Natural killer cell (primary cell): ENCODE data around the gene SCGB1A1. TPM values are rescaled to one million over a fixed set of nuclear protein-coding genes. Genes with fewer than 3 reads are reported as not detected.

Source experiments
- ATAC-seq, 3 donors: fragments of 150-1000 bp in 2 of 3; fragments of 200-7000 bp in 1 of 3; cut with Tn5 transposase; 1 replicate in 1 of 3; 2 replicates in 2 of 3; pipeline ENCODE4 v1.10.0; 2021; ENCODE audit warnings: mild to moderate bottlenecking in 2 of 3, moderate library complexity in 2 of 3
- DNase-seq, 2 donors: peaks; one replicate each; pipeline versions ENCODE4 v3.0.0 to v3.0.0-alpha.2; 2013 to 2021; ENCODE audit warnings: mixed read lengths in 1 of 2
- H3K27ac ChIP-seq: one replicate; pipeline ENCODE4 v1.5.1; 2013; ENCODE audit warnings: mild to moderate bottlenecking, low read length
- H3K27me3 ChIP-seq: one replicate; pipeline ENCODE4 v1.6.1; 2013; ENCODE audit warnings: low read length; ENCODE audit not compliant: control insufficient read depth, insufficient read depth
- H3K36me3 ChIP-seq: one replicate; pipeline ENCODE4 v1.6.1; 2013; ENCODE audit warnings: low read length; ENCODE audit not compliant: control insufficient read depth, insufficient read depth
- H3K4me1 ChIP-seq: one replicate; pipeline ENCODE4 v1.6.1; 2013; ENCODE audit warnings: low read length; ENCODE audit not compliant: control insufficient read depth, insufficient read depth
- H3K4me3 ChIP-seq: one replicate; pipeline ENCODE4 v1.5.1; 2013; ENCODE audit warnings: low read length
- H3K9me3 ChIP-seq: one replicate; pipeline ENCODE4 v1.6.1; 2013; ENCODE audit warnings: low read length; ENCODE audit not compliant: control insufficient read depth, insufficient read depth
- H3K27ac Mint-ChIP-seq, 2 donors: one replicate each; pipeline ENCODE4 v1.8.0; 2022; ENCODE audit warnings: mild to moderate bottlenecking in 2 of 2, mixed read lengths in 2 of 2, moderate library complexity in 1 of 2
- H3K27me3 Mint-ChIP-seq, 2 donors: one replicate each; pipeline ENCODE4 v1.8.0; 2022; ENCODE audit warnings: low read depth in 2 of 2, mixed read lengths in 2 of 2
- H3K36me3 Mint-ChIP-seq: one replicate; pipeline ENCODE4 v1.8.0; 2022; ENCODE audit warnings: mixed read lengths
- H3K4me1 Mint-ChIP-seq, 2 donors: one replicate each; pipeline ENCODE4 v1.8.0; 2022; ENCODE audit warnings: mixed read lengths in 2 of 2
- H3K4me3 Mint-ChIP-seq: one replicate; pipeline ENCODE4 v1.8.0; 2022; ENCODE audit warnings: mild to moderate bottlenecking, moderate library complexity, mixed read lengths
- H3K9me3 Mint-ChIP-seq, 2 donors: one replicate each; pipeline ENCODE4 v1.8.0; 2022; ENCODE audit warnings: mixed read lengths in 2 of 2
- WGBS: methylation state at CpG from one replicate; pipeline ENCODE4 v1.1.7; 2013; ENCODE audit warnings: missing lambda C conversion rate; ENCODE audit not compliant: insufficient coverage; 5-methylcytosine and 5-hydroxymethylcytosine counted together
- intact Hi-C: fragments of 100-400 bp; cut with micrococcal nuclease; formaldehyde crosslinking; loops from one replicate; pipeline ENCODE4 v1.14.2; 2022
- total RNA-seq, 4 donors: library from RNA; stranded (reverse); fragments of 120-200 nt in 1 of 4; gene quantifications; one replicate each; pipeline versions ENCODE4 v1.2.3 to v1.2.4, GENCODE V29; 2013 to 2022
- TF ChIP-seq, protein P1 (sequence below): fragments of 200-600 bp; IDR thresholded peaks from one replicate; pipeline ENCODE4 v1.8.0; 2022; ENCODE audit warnings: antibody characterized with exemption

The SCGB1A1 gene
- total RNA-seq, 3 donors from 2014 or later (not counting 1 experiment from before 2014, with no cell fraction given), result not detected

- Mint-ChIP-seq H3K4me1 (no peaks in the 10 kb centered on the region), H3K27me3 (peaks cover under 1 to 5% of the 10 kb centered on the region in 2 donors), H3K4me3 (no peak overlapping the region), H3K9me3 (no peaks in the 10 kb centered on the region), H3K27ac (no peak overlapping the region), H3K36me3 (no peaks in the 10 kb centered on the region)
- WGBS, result 90% methylated on average over 11 of the region's 11 CpGs
- H3K4me1 ChIP-seq, result no peaks in the 10 kb centered on the region
- no peak overlapping the region for H3K4me3 ChIP-seq
- no peaks in the 10 kb centered on the region for H3K36me3 ChIP-seq
- no peaks in the 10 kb centered on the region for H3K9me3 ChIP-seq
- H3K27me3 ChIP-seq, result no peaks in the 10 kb centered on the region
- ATAC-seq, result no peak
- TF ChIP-seq, protein P1, sequence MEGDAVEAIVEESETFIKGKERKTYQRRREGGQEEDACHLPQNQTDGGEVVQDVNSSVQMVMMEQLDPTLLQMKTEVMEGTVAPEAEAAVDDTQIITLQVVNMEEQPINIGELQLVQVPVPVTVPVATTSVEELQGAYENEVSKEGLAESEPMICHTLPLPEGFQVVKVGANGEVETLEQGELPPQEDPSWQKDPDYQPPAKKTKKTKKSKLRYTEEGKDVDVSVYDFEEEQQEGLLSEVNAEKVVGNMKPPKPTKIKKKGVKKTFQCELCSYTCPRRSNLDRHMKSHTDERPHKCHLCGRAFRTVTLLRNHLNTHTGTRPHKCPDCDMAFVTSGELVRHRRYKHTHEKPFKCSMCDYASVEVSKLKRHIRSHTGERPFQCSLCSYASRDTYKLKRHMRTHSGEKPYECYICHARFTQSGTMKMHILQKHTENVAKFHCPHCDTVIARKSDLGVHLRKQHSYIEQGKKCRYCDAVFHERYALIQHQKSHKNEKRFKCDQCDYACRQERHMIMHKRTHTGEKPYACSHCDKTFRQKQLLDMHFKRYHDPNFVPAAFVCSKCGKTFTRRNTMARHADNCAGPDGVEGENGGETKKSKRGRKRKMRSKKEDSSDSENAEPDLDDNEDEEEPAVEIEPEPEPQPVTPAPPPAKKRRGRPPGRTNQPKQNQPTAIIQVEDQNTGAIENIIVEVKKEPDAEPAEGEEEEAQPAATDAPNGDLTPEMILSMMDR, result no peak
- DNase-seq, result no peak
- intact Hi-C loops, result no loop called here
- no peak overlapping the region for H3K27ac ChIP-seq
Measured at GRCh38 chr11:62452839-62453468, 34.1 kb downstream of the SCGB1A1 start.

- H3K27me3 ChIP-seq, result no peaks in the 10 kb centered on the region
- TF ChIP-seq, protein P1, result no peak
- Mint-ChIP-seq H3K4me3 (no peak overlapping the region), H3K36me3 (no peaks in the 10 kb centered on the region), H3K27ac (no peak overlapping the region), H3K27me3 (no peaks in the 10 kb centered on the region), H3K4me1 (no peaks in the 10 kb centered on the region), H3K9me3 (no peaks in the 10 kb centered on the region)
- H3K4me3 ChIP-seq, result no peak overlapping the region
- no peaks in the 10 kb centered on the region for H3K9me3 ChIP-seq
- intact Hi-C loops, result no loop called here
- 91% methylated on average over 4 of the region's 4 CpGs for WGBS
- no peak for ATAC-seq
- no peaks in the 10 kb centered on the region for H3K36me3 ChIP-seq
- no peak for DNase-seq
- H3K4me1 ChIP-seq, result no peaks in the 10 kb centered on the region
- H3K27ac ChIP-seq, result no peak overlapping the region
Measured at GRCh38 chr11:62456630-62457029, 37.8 kb downstream of the SCGB1A1 start.

DNA sequence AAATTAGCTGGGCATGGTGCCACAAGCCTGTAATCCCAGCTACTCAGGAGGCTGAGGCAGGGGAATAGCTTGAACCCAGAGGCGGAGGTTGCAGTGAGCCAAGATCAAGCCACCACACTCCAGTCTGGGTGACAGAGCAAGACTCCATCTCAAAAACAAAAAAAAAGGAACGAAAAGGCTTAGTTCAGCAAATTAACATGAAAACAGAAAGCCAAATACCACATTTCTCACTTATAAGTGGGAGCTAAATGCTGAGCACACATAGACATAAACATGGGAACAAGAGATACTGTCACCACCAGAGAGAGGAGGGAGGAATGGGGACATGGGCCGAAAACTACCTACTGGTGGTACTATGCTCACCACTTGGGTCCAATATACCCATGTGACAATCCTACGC is 38.6 kb downstream of the SCGB1A1 start:
- no peaks in the 10 kb centered on the region for H3K36me3 ChIP-seq
- no peaks in the 10 kb centered on the region for H3K9me3 ChIP-seq
- no peaks in the 10 kb centered on the region for H3K4me1 ChIP-seq
- TF ChIP-seq, protein P1, result no peak
- Mint-ChIP-seq H3K27ac (no peak overlapping the region), H3K36me3 (no peaks in the 10 kb centered on the region), H3K4me3 (no peak overlapping the region), H3K4me1 (peaks cover 6% of the 10 kb centered on the region in 2 donors), H3K27me3 (no peaks in the 10 kb centered on the region), H3K9me3 (no peaks in the 10 kb centered on the region)
- 88% methylated on average over 4 of the region's 4 CpGs for WGBS
- no peak overlapping the region for H3K4me3 ChIP-seq
- no peaks in the 10 kb centered on the region for H3K27me3 ChIP-seq
- ATAC-seq (no peak), DNase-seq (no peak)
- no peak overlapping the region for H3K27ac ChIP-seq
- intact Hi-C loops, result no loop called here
